Keratinocyte (primary cell): ENCODE data around the gene GALNT9.

ENCODE experiments used
- CTCF ChIP-seq, 3 experiments: IDR thresholded peaks in 1 of 3; conservative IDR thresholded peaks in 1 of 3; optimal IDR thresholded peaks in 1 of 3; 2 replicates in 2 of 3; 3 replicates in 1 of 3; pipeline versions ENCODE3 to v1.5.1; 2011; ENCODE audit warnings: low read length in 3 of 3, mild to moderate bottlenecking in 3 of 3, moderate library complexity in 2 of 3, control low read depth in 1 of 3, inconsistent platforms in 1 of 3; ENCODE audit not compliant: insufficient read depth in 2 of 3; ENCODE audit errors: extremely low read depth in 1 of 3
- EZH2 ChIP-seq: IDR thresholded peaks from one replicate; pipeline ENCODE4 v1.6.1; 2012; ENCODE audit warnings: inconsistent platforms, mild to moderate bottlenecking, low read length, moderate library complexity

GRCh38 chr12:132208153-132208823, 121.1 kb downstream of the GALNT9 start:
- TF ChIP-seq CTCF (optimal IDR thresholded peaks at IDR 0.05 in 1 of 3, IDR thresholded peaks at IDR 0.05 in 1 of 3, conservative IDR thresholded peaks at IDR 0.05 in 1 of 3; ENCODE audit: extremely low read depth in 1 of 3, insufficient read depth in 2 of 3, low read length in 3 of 3): no peak
- TF ChIP-seq EZH2: no peak
